Measurements from ENCODE around the gene AGAP2.

- no peak for TF ChIP-seq POLR2A (IDR thresholded peaks at IDR 0.05)
- no peak for TF ChIP-seq CTCF (IDR thresholded peaks at IDR 0.05)
Measured at GRCh38 chr12:57751432-57751787, 12.9 kb upstream of the AGAP2 start.
